ENCODE data around the gene NDN. TPM values are rescaled to one million over a fixed set of nuclear protein-coding genes. Genes with fewer than 3 reads are reported as not detected.
A peak's percentile ranks its signal among the peaks of the same experiment; 100 is the strongest.

Gene NDN
- total RNA-seq (2021; fragmentation: NEBNext Ultra II Directional; extraction: Animal tissue kit (Norgen Biotek cat#: 25700)), result 27.4 and 29.4 TPM in 2 replicates
- polyA plus RNA-seq (2011; rRNA removed), result 39.3 and 40.9 TPM in 2 replicates
- 42.3 TPM for polyA plus RNA-seq (2011; cell fraction: cytosol; rRNA removed)
- polyA plus RNA-seq (2011; cell fraction: nucleus; rRNA removed), result 23.0 TPM
- 28.4 to 29.7 TPM (median 29.0 TPM) in 4 replicates for polyA plus RNA-seq (2012, experiment 1 of 2)
- polyA plus RNA-seq (2012, experiment 2 of 2), result 39.3 TPM
- 29.3 TPM for polyA plus RNA-seq (2013, experiment 1 of 2)
- 32.5 TPM for polyA plus RNA-seq (2013, experiment 2 of 2)
- polyA minus RNA-seq (2011; rRNA and poly(A)+ RNA removed), result 6.1 and 8.6 TPM in 2 replicates
- 13.2 TPM for polyA minus RNA-seq (2011; cell fraction: cytosol; rRNA and poly(A)+ RNA removed)
- polyA minus RNA-seq (2011; cell fraction: nucleus; rRNA and poly(A)+ RNA removed), result 8.3 TPM
- long read RNA-seq, experiment 1, transcript NDN-202 (1 exons, 1,627 nt), result major isoform, 50 of 50 reads
- long read RNA-seq, experiment 1, partial matches to known transcripts, result 0 of 50 reads
- long read RNA-seq, experiment 1, other reads (novel, unspliced or antisense), result 0 of 50 reads
- long read RNA-seq, experiment 2, transcript NDN-202 (1 exons, 1,627 nt), result major isoform, 23 of 23 reads
- long read RNA-seq, experiment 2, partial matches to known transcripts, result 0 of 23 reads
- long read RNA-seq, experiment 2, other reads (novel, unspliced or antisense), result 0 of 23 reads

- peak within 1 kb of the TSS; percentile 67 to 76 for H3K4me2 ChIP-seq (ENCODE audit: insufficient read depth in 1 of 2, low read depth in 2 of 2, low read length in 2 of 2)
- CTCF ChIA-PET (ENCODE audit: partially characterized antibody), result no interaction called here
- DNase-seq (ENCODE audit: low read depth in 1 of 2, low spot score in 2 of 2), result peak in 1 of 2 experiments; percentile 70
- TF ChIP-seq RBBP5 (IDR thresholded peaks at IDR 0.05; ENCODE audit: borderline replicate concordance, low read depth, low read length) (no peak), FOSL1 (IDR thresholded peaks at IDR 0.05; ENCODE audit: insufficient read depth, low read depth, low read length) (no peak), TEAD4 (IDR thresholded peaks at IDR 0.05; ENCODE audit: low read depth, low read length) (peak; percentile 85), ATF2 (IDR thresholded peaks at IDR 0.05; ENCODE audit: low read length) (no peak)
These were observed at the start of gene NDN for GRCh38 chr15:23687143-23687470. Gene NDN (minus strand): TSS chr15:23687305. CDS start chr15:23687217, 88 bp downstream.

More at GRCh38 chr15:23687143-23687470, at the start of gene NDN:
- Histone ChIP-seq H2BK15ac (ENCODE audit: low read length) (no peak within 1 kb of the TSS), H2AFZ (ENCODE audit: low read length) (no peak within 1 kb of the TSS), H2BK120ac (replicated peaks; ENCODE audit: low read depth, low read length) (peak within 1 kb of the TSS; percentile 26), H2BK12ac (ENCODE audit: low read depth, low read length) (no peak within 1 kb of the TSS), H3K27me3 (replicated peaks in 1 of 4; ENCODE audit: control insufficient read depth in 3 of 4, extremely low read depth in 1 of 4, insufficient read depth in 3 of 4, low read length in 3 of 4) (peaks cover 0 to 3% (median 0%) of the 10 kb centered on the region in 4 experiments; a peak in 1 of 7 replicates), H3K4me3 (ENCODE audit: extremely low read depth in 1 of 4, insufficient read depth in 2 of 4, low read depth in 3 of 4, low read length in 4 of 4) (peak within 1 kb of the TSS; percentile 52 to 65 (median 56)), H2AK5ac (ENCODE audit: low read depth, low read length) (no peak within 1 kb of the TSS), H3K56ac (replicated peaks; ENCODE audit: insufficient read length, low read depth, low read length) (no peak within 1 kb of the TSS), H3K9ac (replicated peaks in 1 of 4; ENCODE audit: extremely low read depth in 1 of 4, low read depth in 3 of 4, low read length in 3 of 4) (peak within 1 kb of the TSS in 1 of 4 experiments; percentile 22; a peak in 1 of 7 replicates), H3K18ac (ENCODE audit: extremely low read depth, low read length) (no peak within 1 kb of the TSS), H4K5ac (ENCODE audit: insufficient read length, low read depth, low read length) (no peak within 1 kb of the TSS), H4K20me1 (replicated peaks in 1 of 2; ENCODE audit: control insufficient read depth in 1 of 2, insufficient read depth in 2 of 2, low read length in 2 of 2) (peaks cover 0 to 2% of the 10 kb centered on the region in 2 experiments), H2BK20ac (ENCODE audit: low read length) (no peak within 1 kb of the TSS), H3K4ac (replicated peaks; ENCODE audit: insufficient read length, low read depth, low read length) (no peak within 1 kb of the TSS), H2BK5ac (ENCODE audit: low read depth, low read length) (no peak within 1 kb of the TSS), H3K23ac (ENCODE audit: insufficient read length) (no peak within 1 kb of the TSS), H4K91ac (replicated peaks; ENCODE audit: insufficient read length, low read length) (no peak within 1 kb of the TSS), H3K4me1 (replicated peaks in 1 of 4; ENCODE audit: control insufficient read depth in 3 of 4, insufficient read depth in 4 of 4, low read length in 3 of 4) (0 out of 7 replicates have a peak, but pooled peaks cover 0 to 2% (median 0%) of the 10 kb centered on the region in 4 experiments), H3K14ac (ENCODE audit: insufficient read length) (no peak within 1 kb of the TSS), H3K79me2 (ENCODE audit: control insufficient read depth in 1 of 2, insufficient read depth in 2 of 2, low read length in 2 of 2) (no peaks in the 10 kb centered on the region), H3K9me3 (ENCODE audit: insufficient read depth in 2 of 2, low read depth in 1 of 2, low read length in 1 of 2) (peaks cover 16 to 70% of the 10 kb centered on the region in 2 experiments), H3K36me3 (ENCODE audit: control insufficient read depth in 2 of 4, insufficient read depth in 4 of 4, low read length in 3 of 4) (no peaks in the 10 kb centered on the region), H4K8ac (ENCODE audit: extremely low read depth, insufficient read depth, low read length) (peak within 1 kb of the TSS; percentile 80; the same call in 1 of the 2 replicates), H3K79me1 (ENCODE audit: low read depth, low read length) (no peaks in the 10 kb centered on the region), H3K27ac (ENCODE audit: low read depth, low read length) (no peak within 1 kb of the TSS), H3K23me2 (ENCODE audit: low read depth, low read length) (peaks cover 2% of the 10 kb centered on the region; the same call in 1 of the 2 replicates)
- POLR2A ChIA-PET (ENCODE audit: partially characterized antibody), result interaction anchor here (0.5 to 1.3 kb wide), 2 partner anchors 74 to 236 kb away, joined by 3 read pairs; no protein-coding TSS in a partner anchor
- FAIRE-seq, result no peak
- 31% methylated on average over 19 of the region's 38 CpGs; no CpG with 5 or more reads in 1 of the 2 experiments for WGBS, 2 experiments (ENCODE audit: extremely low coverage in 1 of 2, insufficient coverage in 1 of 2, insufficient read length in 1 of 2, insufficient replicate concordance in 2 of 2, low coverage in 1 of 2, low lambda C conversion rate in 2 of 2, missing lambda C conversion rate in 1 of 2)

All from H1 (cell line).